NCI-H69 (cell line): ENCODE data around the gene UQCR10.

Source experiments
- DNase-seq: peaks from one replicate; lab custom pipeline; 2025; lab: John Stamatoyannopoulos, UW

UQCR10 gene

GRCh38 chr22:29798801-29799200 lies 31.6 kb downstream of the UQCR10 start:
- no peak for DNase-seq

- no peak for DNase-seq
Observed at GRCh38 chr22:29799217-29799680, 32.1 kb downstream of the UQCR10 start.

GRCh38 chr22:29801153-29801552 lies 34.0 kb downstream of the UQCR10 start:
- no peak for DNase-seq

GRCh38 chr22:29801796-29802195 lies 34.6 kb downstream of the UQCR10 start:
- DNase-seq: no peak

- no peak for DNase-seq
Observed at GRCh38 chr22:29803190-29803589, 36.0 kb downstream of the UQCR10 start.

- DNase-seq: no peak
Observed at GRCh38 chr22:29804985-29805384, 37.8 kb downstream of the UQCR10 start.

- DNase-seq: no peak
Observed at GRCh38 chr22:29806196-29806595, 39.0 kb downstream of the UQCR10 start.

- no peak for DNase-seq
Observed at GRCh38 chr22:29810216-29810615, 43.0 kb downstream of the UQCR10 start.

- peak; percentile 66 for DNase-seq
Observed at GRCh38 chr22:29811377-29811776, 44.2 kb downstream of the UQCR10 start.

GRCh38 chr22:29813126-29813525 lies 46.0 kb downstream of the UQCR10 start:
- DNase-seq: no peak

- DNase-seq: no peak
Observed at GRCh38 chr22:29813563-29813962, 46.4 kb downstream of the UQCR10 start.

GRCh38 chr22:29814003-29814402 lies 46.8 kb downstream of the UQCR10 start:
- DNase-seq: no peak

GRCh38 chr22:29815580-29815979 lies 48.4 kb downstream of the UQCR10 start:
- DNase-seq: no peak

- no peak for DNase-seq
Observed at GRCh38 chr22:29816128-29816527, 49.0 kb downstream of the UQCR10 start.

GRCh38 chr22:29816539-29816938 lies 49.4 kb downstream of the UQCR10 start:
- no peak for DNase-seq

- DNase-seq: no peak
Observed at GRCh38 chr22:29816980-29817379, 49.8 kb downstream of the UQCR10 start.

- no peak for DNase-seq
Observed at GRCh38 chr22:29817724-29818123, 50.6 kb downstream of the UQCR10 start.

GRCh38 chr22:29819501-29819900 lies 52.3 kb downstream of the UQCR10 start:
- no peak for DNase-seq
